Muscle layer of colon (tissue), 2 donors: Measurements from ENCODE around the gene SH2D3A.

Source experiments
- H3K27ac ChIP-seq: one replicate; pipeline ENCODE4 v1.7.0; 2013; ENCODE audit warnings: low read depth, mild to moderate bottlenecking, low read length, moderate library complexity
- H3K27me3 ChIP-seq, 2 donors: one replicate each; pipeline ENCODE4 v1.7.0; 2013; ENCODE audit warnings: low read length in 2 of 2, mild to moderate bottlenecking in 2 of 2; ENCODE audit not compliant: insufficient read depth in 2 of 2, control insufficient read depth in 1 of 2
- H3K36me3 ChIP-seq: one replicate; pipeline ENCODE4 v1.7.0; 2013; ENCODE audit warnings: mild to moderate bottlenecking, low read length; ENCODE audit not compliant: insufficient read depth
- H3K4me1 ChIP-seq: one replicate; pipeline ENCODE4 v1.7.0; 2013; ENCODE audit warnings: mild to moderate bottlenecking, low read length; ENCODE audit not compliant: insufficient read depth
- H3K4me3 ChIP-seq, 2 donors: one replicate each; pipeline ENCODE4 v1.7.0; 2013; ENCODE audit warnings: low read length in 2 of 2, low read depth in 1 of 2, mild to moderate bottlenecking in 1 of 2, moderate library complexity in 1 of 2
- H3K9ac ChIP-seq: one replicate; pipeline ENCODE4 v1.7.0; 2013; ENCODE audit warnings: low read length
- H3K9me3 ChIP-seq: one replicate; pipeline ENCODE4 v1.7.0; 2013; ENCODE audit warnings: mild to moderate bottlenecking, low read length
- donor health status: abdominal sarcoma.
- donor health status: Adenocarcinoma of cecum.

Gene SH2D3A

GRCh38 chr19:6733338-6734095 is 33.7 kb downstream of the SH2D3A start:
- no peaks in the 10 kb centered on the region for H3K27me3 ChIP-seq
- no peak overlapping the region for H3K27ac ChIP-seq
- no peaks in the 10 kb centered on the region for H3K9me3 ChIP-seq
- H3K4me3 ChIP-seq, result no peak overlapping the region
- no peak overlapping the region for H3K9ac ChIP-seq
- H3K36me3 ChIP-seq, result peaks cover 15% of the 10 kb centered on the region
- H3K4me1 ChIP-seq, result peaks cover 21% of the 10 kb centered on the region

- H3K27ac ChIP-seq, result no peak overlapping the region
Observed at GRCh38 chr19:6732803-6733337, 34.4 kb downstream of the SH2D3A start.

GRCh38 chr19:6731822-6732221 is 35.4 kb downstream of the SH2D3A start:
- H3K9ac ChIP-seq, result no peak overlapping the region
- H3K36me3 ChIP-seq, result peaks cover 15% of the 10 kb centered on the region
- no peak overlapping the region for H3K27ac ChIP-seq
- peaks cover 13% of the 10 kb centered on the region for H3K4me1 ChIP-seq
- H3K27me3 ChIP-seq, result no peaks in the 10 kb centered on the region
- H3K4me3 ChIP-seq, result no peak overlapping the region
- no peaks in the 10 kb centered on the region for H3K9me3 ChIP-seq

More at GRCh38 chr19:6732803-6733337, 34.4 kb downstream of the SH2D3A start:
- Histone ChIP-seq H3K36me3 (peaks cover 15% of the 10 kb centered on the region), H3K27me3 (no peaks in the 10 kb centered on the region), H3K4me3 (no peak overlapping the region), H3K9ac (no peak overlapping the region), H3K4me1 (peaks cover 14% of the 10 kb centered on the region), H3K9me3 (no peaks in the 10 kb centered on the region)

DNA sequence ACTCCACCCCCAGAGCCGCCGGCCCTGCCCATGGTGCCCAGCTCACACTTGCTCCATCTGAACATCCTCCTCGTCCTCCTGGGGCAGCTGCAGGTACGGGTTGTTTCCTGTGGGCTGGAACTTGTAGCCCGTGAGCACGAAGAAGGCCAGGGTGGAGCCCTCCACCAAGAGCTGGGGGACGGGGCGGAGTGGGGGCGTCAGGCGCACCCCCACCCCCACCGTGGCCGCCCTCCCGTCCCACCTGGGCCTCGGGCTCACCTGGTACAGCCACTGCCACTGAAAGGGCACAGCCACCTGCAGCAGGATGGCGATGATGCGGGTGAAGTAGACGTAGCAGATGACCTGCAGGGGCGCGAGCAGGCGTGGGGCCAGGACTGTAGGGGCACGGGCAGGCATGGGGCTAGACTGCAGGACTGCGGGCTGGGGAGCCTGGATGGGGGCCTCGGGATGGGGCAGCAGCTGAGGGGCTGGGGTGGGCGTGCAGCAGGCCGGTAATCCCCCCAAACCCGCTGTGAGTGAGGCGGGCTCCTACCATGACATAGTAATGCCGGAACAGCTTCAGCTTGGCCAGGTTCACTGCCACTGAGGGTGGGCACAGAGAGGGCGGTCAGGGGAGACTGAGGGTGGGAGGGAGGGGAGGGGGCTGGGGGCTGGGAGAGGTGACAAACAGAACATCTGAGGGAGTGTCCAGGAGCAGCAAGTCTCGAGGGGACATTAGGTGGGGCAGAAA is 36.1 kb downstream of the SH2D3A start:
- peaks cover 11% of the 10 kb centered on the region for H3K4me1 ChIP-seq
- H3K4me3 ChIP-seq, result no peak overlapping the region
- H3K27ac ChIP-seq, result no peak overlapping the region
- H3K36me3 ChIP-seq, result peaks cover 15% of the 10 kb centered on the region
- no peaks in the 10 kb centered on the region for H3K27me3 ChIP-seq
- no peaks in the 10 kb centered on the region for H3K9me3 ChIP-seq
- H3K9ac ChIP-seq, result no peak overlapping the region

GRCh38 chr19:6730153-6730804 is 37.0 kb downstream of the SH2D3A start:
- H3K4me3 ChIP-seq, result no peak overlapping the region
- H3K27me3 ChIP-seq, result no peaks in the 10 kb centered on the region
- no peak overlapping the region for H3K27ac ChIP-seq
- no peaks in the 10 kb centered on the region for H3K9me3 ChIP-seq
- no peak overlapping the region for H3K9ac ChIP-seq
- H3K4me1 ChIP-seq, result peaks cover 3% of the 10 kb centered on the region
- peaks cover 15% of the 10 kb centered on the region for H3K36me3 ChIP-seq

- Histone ChIP-seq H3K36me3 (peaks cover 15% of the 10 kb centered on the region), H3K27ac (no peak overlapping the region), H3K9ac (no peak overlapping the region), H3K4me3 (no peak overlapping the region), H3K27me3 (no peaks in the 10 kb centered on the region), H3K9me3 (no peaks in the 10 kb centered on the region), H3K4me1 (no peaks in the 10 kb centered on the region)
Observed at GRCh38 chr19:6729573-6730152, 37.6 kb downstream of the SH2D3A start.

DNA sequence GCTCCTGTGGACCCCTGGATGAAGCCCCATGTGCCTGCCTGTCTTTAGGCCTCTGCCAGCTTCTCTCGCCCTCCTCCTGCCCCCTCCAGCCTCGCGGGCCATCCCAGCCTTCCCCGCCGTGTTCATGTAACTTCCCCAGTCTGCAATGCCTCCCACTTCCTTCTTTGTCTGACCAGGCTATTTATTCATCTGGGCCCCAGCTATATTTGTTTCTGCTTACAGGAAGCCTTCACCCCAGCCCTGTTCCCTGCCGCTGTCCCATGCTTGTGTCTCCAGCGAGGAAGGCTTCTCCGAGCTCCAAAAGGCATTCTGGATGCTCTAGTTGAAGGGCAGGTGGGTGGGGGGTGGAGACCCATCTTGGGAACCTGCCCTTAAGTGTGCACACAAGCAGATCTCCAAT is 38.9 kb downstream of the SH2D3A start:
- Histone ChIP-seq H3K4me3 (no peak overlapping the region), H3K9me3 (no peaks in the 10 kb centered on the region), H3K9ac (no peak overlapping the region), H3K27me3 (no peaks in the 10 kb centered on the region), H3K4me1 (no peaks in the 10 kb centered on the region), H3K36me3 (peaks cover 15% of the 10 kb centered on the region), H3K27ac (no peak overlapping the region)

- Histone ChIP-seq H3K4me1 (no peaks in the 10 kb centered on the region), H3K4me3 (no peak overlapping the region), H3K27ac (no peak overlapping the region), H3K9ac (no peak overlapping the region), H3K36me3 (no peaks in the 10 kb centered on the region), H3K9me3 (no peaks in the 10 kb centered on the region), H3K27me3 (no peaks in the 10 kb centered on the region)
Observed at GRCh38 chr19:6725513-6726231, 41.6 kb downstream of the SH2D3A start.

DNA sequence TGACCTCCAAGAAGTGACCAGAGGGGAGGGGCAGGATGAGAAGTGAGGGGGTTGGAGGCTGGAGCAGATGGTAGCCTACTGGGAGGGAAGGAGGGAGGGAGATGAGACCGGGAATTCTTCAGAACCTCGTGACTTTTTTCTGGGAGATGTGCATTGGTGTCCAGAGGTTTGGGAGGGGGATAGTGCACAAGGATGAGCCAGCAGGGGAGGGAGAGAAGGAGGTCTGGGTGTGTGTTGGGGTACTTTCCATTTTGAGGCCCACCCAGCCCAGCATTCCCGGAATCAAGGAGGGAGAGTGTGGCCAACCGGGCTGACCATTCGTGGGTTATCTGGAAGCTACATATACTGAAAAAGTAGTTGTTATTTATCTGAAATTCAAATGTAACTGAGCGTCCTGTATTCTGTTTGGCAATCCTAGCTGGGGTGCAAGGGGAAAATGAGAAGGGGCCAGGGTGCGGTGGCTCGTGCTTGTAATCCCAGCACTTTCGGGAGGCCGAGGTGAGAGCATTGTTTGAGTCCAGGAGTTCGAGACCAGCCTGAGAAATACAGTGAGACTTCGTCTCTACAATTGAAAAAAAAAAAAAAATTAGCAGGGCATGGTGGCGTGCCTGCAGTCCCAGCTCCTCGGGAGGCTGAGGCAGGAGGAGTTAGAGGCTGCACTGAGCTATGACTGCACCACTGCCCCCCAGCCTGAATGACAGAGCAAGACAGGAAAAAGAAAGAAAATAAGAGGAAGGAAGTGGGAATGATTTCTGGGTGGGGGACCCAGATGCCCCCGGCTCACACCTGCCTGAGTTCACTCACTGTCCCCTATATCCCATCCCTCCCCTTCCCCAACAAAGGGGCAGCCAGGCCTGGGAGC is 42.4 kb downstream of the SH2D3A start:
- no peaks in the 10 kb centered on the region for H3K27me3 ChIP-seq
- no peaks in the 10 kb centered on the region for H3K9me3 ChIP-seq
- no peak overlapping the region for H3K27ac ChIP-seq
- no peak overlapping the region for H3K9ac ChIP-seq
- H3K4me3 ChIP-seq, result no peak overlapping the region
- H3K36me3 ChIP-seq, result no peaks in the 10 kb centered on the region
- H3K4me1 ChIP-seq, result no peaks in the 10 kb centered on the region

GRCh38 chr19:6723738-6724137 is 43.5 kb downstream of the SH2D3A start:
- no peaks in the 10 kb centered on the region for H3K4me1 ChIP-seq

More at GRCh38 chr19:6723738-6724137, 43.5 kb downstream of the SH2D3A start:
- no peaks in the 10 kb centered on the region for H3K36me3 ChIP-seq
- no peak overlapping the region for H3K9ac ChIP-seq
- H3K27ac ChIP-seq, result no peak overlapping the region
- H3K27me3 ChIP-seq, result no peaks in the 10 kb centered on the region
- H3K9me3 ChIP-seq, result no peaks in the 10 kb centered on the region
- no peak overlapping the region for H3K4me3 ChIP-seq
